Nephron progenitor cell (in vitro differentiated cells): ENCODE results near the gene LTBP1.

Experiments used
- DNase-seq: peaks from one replicate; pipeline ENCODE4 v3.0.0; 2021
- H3K27ac Mint-ChIP-seq: 2 replicates; pipeline ENCODE4 v1.8.0; 2021; ENCODE audit warnings: mild to moderate bottlenecking, moderate library complexity, mixed read lengths
- H3K27me3 Mint-ChIP-seq: 2 replicates; pipeline ENCODE4 v1.8.0; 2021; ENCODE audit warnings: mild to moderate bottlenecking, low read depth, mixed read lengths; ENCODE audit not compliant: poor library complexity
- H3K36me3 Mint-ChIP-seq: 2 replicates; pipeline ENCODE4 v1.8.0; 2021; ENCODE audit warnings: low read depth, mixed read lengths
- H3K4me1 Mint-ChIP-seq: 2 replicates; pipeline ENCODE4 v1.8.0; 2021; ENCODE audit warnings: mixed read lengths
- H3K4me3 Mint-ChIP-seq: 2 replicates; pipeline ENCODE4 v1.8.0; 2021; ENCODE audit warnings: mild to moderate bottlenecking, moderate library complexity, mixed read lengths
- H3K9me3 Mint-ChIP-seq: 2 replicates; pipeline ENCODE4 v1.8.0; 2021; ENCODE audit warnings: mild to moderate bottlenecking, moderate library complexity, mixed read lengths
- CTCF ChIP-seq: fragments of 200-600 bp; sonication (generic); IDR thresholded peaks from 2 replicates; pipeline ENCODE4 v1.5.0; 2021; ENCODE audit warnings: antibody characterized with exemption

Gene LTBP1

GRCh38 chr2:33217406-33217805, 270.7 kb downstream of the LTBP1 start:
- DNase-seq = no peak
- Mint-ChIP-seq H3K36me3 (peaks cover 28% of the 10 kb centered on the region), H3K27ac (no peak overlapping the region), H3K9me3 (no peaks in the 10 kb centered on the region), H3K27me3 (no peaks in the 10 kb centered on the region), H3K4me1 (peaks cover 41% of the 10 kb centered on the region), H3K4me3 (no peak overlapping the region)
- no peak for TF ChIP-seq CTCF

- no peak for DNase-seq
- Mint-ChIP-seq H3K4me1 (peaks cover 40% of the 10 kb centered on the region), H3K27me3 (no peaks in the 10 kb centered on the region), H3K9me3 (no peaks in the 10 kb centered on the region), H3K27ac (no peak overlapping the region), H3K36me3 (peaks cover 37% of the 10 kb centered on the region), H3K4me3 (no peak overlapping the region)
- no peak for TF ChIP-seq CTCF
Observed at GRCh38 chr2:33219114-33219513, 272.4 kb downstream of the LTBP1 start.

GRCh38 chr2:33219850-33220275, 273.1 kb downstream of the LTBP1 start:
- H3K36me3 Mint-ChIP-seq = peaks cover 39% of the 10 kb centered on the region
- peaks cover 33% of the 10 kb centered on the region for H3K4me1 Mint-ChIP-seq
- no peaks in the 10 kb centered on the region for H3K27me3 Mint-ChIP-seq
- peak overlapping the region; percentile 7 for H3K27ac Mint-ChIP-seq
- peaks cover 1% of the 10 kb centered on the region for H3K9me3 Mint-ChIP-seq
- no peak for TF ChIP-seq CTCF
- no peak for DNase-seq
- H3K4me3 Mint-ChIP-seq = no peak overlapping the region

GRCh38 chr2:33220533-33220932, 273.8 kb downstream of the LTBP1 start:
- H3K4me3 Mint-ChIP-seq = no peak overlapping the region
- H3K36me3 Mint-ChIP-seq = peaks cover 46% of the 10 kb centered on the region
- TF ChIP-seq CTCF = no peak
- H3K27me3 Mint-ChIP-seq = no peaks in the 10 kb centered on the region
- H3K27ac Mint-ChIP-seq = peak overlapping the region; percentile 90
- peaks cover 8% of the 10 kb centered on the region for H3K9me3 Mint-ChIP-seq
- H3K4me1 Mint-ChIP-seq = peaks cover 33% of the 10 kb centered on the region
- DNase-seq = no peak

- peaks cover 29% of the 10 kb centered on the region for H3K4me1 Mint-ChIP-seq
- no peak for DNase-seq
- H3K36me3 Mint-ChIP-seq = peaks cover 53% of the 10 kb centered on the region
- no peaks in the 10 kb centered on the region for H3K27me3 Mint-ChIP-seq
- no peak for TF ChIP-seq CTCF
- H3K4me3 Mint-ChIP-seq = no peak overlapping the region
- peak overlapping the region; percentile 76 for H3K27ac Mint-ChIP-seq
- H3K9me3 Mint-ChIP-seq = peaks cover 15% of the 10 kb centered on the region
Observed at GRCh38 chr2:33221046-33221784, 274.5 kb downstream of the LTBP1 start.

GRCh38 chr2:33222309-33222708, 275.6 kb downstream of the LTBP1 start:
- H3K27me3 Mint-ChIP-seq = no peaks in the 10 kb centered on the region
- no peak for DNase-seq
- peaks cover 27% of the 10 kb centered on the region for H3K4me1 Mint-ChIP-seq
- no peak overlapping the region for H3K4me3 Mint-ChIP-seq
- no peak overlapping the region for H3K27ac Mint-ChIP-seq
- H3K9me3 Mint-ChIP-seq = peaks cover 16% of the 10 kb centered on the region
- peaks cover 56% of the 10 kb centered on the region for H3K36me3 Mint-ChIP-seq
- TF ChIP-seq CTCF = no peak
